Gastroesophageal sphincter (tissue), 3 donors: ENCODE data around the gene ELOVL6.

Experiments used
- CTCF ChIP-seq, 4 experiments: fragments of 200-600 bp in 2 of 4; fragments of 450-650 bp in 2 of 4; sonication (generic) in 1 of 4; IDR thresholded peaks; one replicate each; pipeline ENCODE4 v1.5.1; 2017 to 2019; ENCODE audit warnings: antibody characterized with exemption in 4 of 4, mild to moderate bottlenecking in 2 of 4, moderate library complexity in 2 of 4
- POLR2A ChIP-seq, 2 donors: fragments of 450-650 bp; IDR thresholded peaks; one replicate each; pipeline ENCODE4 v1.6.1; 2017; ENCODE audit warnings: antibody characterized with exemption in 2 of 2, mild to moderate bottlenecking in 2 of 2, moderate library complexity in 1 of 2
- POLR2AphosphoS5 ChIP-seq: sonication (generic); formaldehyde crosslinking; IDR thresholded peaks from one replicate; pipeline ENCODE4 v1.6.1; 2017; ENCODE audit warnings: antibody characterized with exemption

GRCh38 chr4:110042545-110043517 lies 155.6 kb downstream of the ELOVL6 start:
- TF ChIP-seq CTCF (IDR thresholded peaks at IDR 0.05) (no peak), POLR2A (IDR thresholded peaks at IDR 0.05) (no peak), POLR2AphosphoS5 (no peak)
